HepG2 (cell line): ENCODE measurements around the gene LRRC19. TPM values are rescaled to one million over a fixed set of nuclear protein-coding genes. Genes with fewer than 3 reads are reported as not detected.

Experiments used
- EHMT2 ChIP-seq: fragments of 200-600 bp; sonication (generic); IDR thresholded peaks from 2 replicates; pipeline ENCODE4 v1.7.0; 2017; ENCODE audit warnings: antibody characterized with exemption, low read depth, low read length, borderline replicate concordance
- HINFP ChIP-seq: sonication (generic); formaldehyde crosslinking; IDR thresholded peaks from 2 replicates; pipeline ENCODE4 v1.4.0; 2020; ENCODE audit warnings: low read depth, mild to moderate bottlenecking, missing genetic modification reagents
- HNRNPUL1 ChIP-seq: fragments of 200-400 bp; formaldehyde crosslinking; IDR thresholded peaks from 2 replicates; pipeline ENCODE4 v1.6.1; 2017; ENCODE audit warnings: low read depth, mild to moderate bottlenecking, low read length, moderate library complexity
- KDM6A ChIP-seq: IDR thresholded peaks from 2 replicates; pipeline ENCODE4 v1.6.1; 2016; ENCODE audit warnings: low read depth
- NFIC ChIP-seq: IDR thresholded peaks from 2 replicates; pipeline ENCODE4 v1.6.1; 2012; ENCODE audit warnings: mild to moderate bottlenecking, low read length, inconsistent platforms
- SNRNP70 ChIP-seq: fragments of 200-400 bp; formaldehyde crosslinking; IDR thresholded peaks from 2 replicates; pipeline ENCODE4 v1.6.1; 2017; ENCODE audit warnings: mild to moderate bottlenecking, low read depth, low read length, moderate library complexity
- ZNF572 ChIP-seq: sonication (generic); formaldehyde crosslinking; IDR thresholded peaks from 2 replicates; pipeline ENCODE4 v1.5.1; 2020; ENCODE audit warnings: mild to moderate bottlenecking, missing genetic modification reagents
- ZNF687 ChIP-seq: sonication (generic); formaldehyde crosslinking; IDR thresholded peaks from 2 replicates; pipeline ENCODE4 v1.5.1; 2020; ENCODE audit warnings: mild to moderate bottlenecking, missing genetic modification reagents, moderate library complexity
- polyA plus RNA-seq, 8 experiments: library from polyadenylated mRNA; depleted of rRNA in 3 of 8; stranded (reverse) in 7 of 8; unstranded in 1 of 8; fragments of >200 nt; fragmentation: Illumina TruSeq in 4 of 8; extraction: Trizol in 4 of 8; gene quantifications; 2 replicates each; pipeline versions ENCODE4 v1.2.1 to v1.2.3, GENCODE V29; 2011 to 2016; ENCODE audit warnings: low read depth in 4 of 8, missing spikeins in 1 of 8, mixed read lengths in 1 of 8; ENCODE audit not compliant: insufficient read depth in 1 of 8
- total RNA-seq, 5 experiments: library from RNA; depleted of rRNA; stranded (reverse); fragments of >200 nt; fragmentation: Illumina TruSeq; extraction: Trizol; gene quantifications; 2 replicates each; pipeline ENCODE4 v1.2.3, GENCODE V29; 2016; ENCODE audit warnings: low read depth in 1 of 5
- TF ChIP-seq, protein P1 (sequence below): sonication (generic); formaldehyde crosslinking; conservative IDR thresholded peaks from 2 replicates; pipeline ENCODE4 v1.5.0; 2020; ENCODE audit warnings: missing genetic modification reagents
- TF ChIP-seq, protein P2 (sequence below), 2 experiments: sonication (generic) in 1 of 2; formaldehyde crosslinking in 1 of 2; IDR thresholded peaks; 2 replicates each; pipeline versions ENCODE4 v1.4.0 to v1.6.1; 2016 to 2020; ENCODE audit warnings: borderline replicate concordance in 1 of 2, low read depth in 1 of 2, mild to moderate bottlenecking in 1 of 2, missing genetic modification reagents in 1 of 2

LRRC19 gene
- total and polyA plus RNA-seq, 2 of the 13 experiments (the other 11 are each of a cell fraction or from before 2014, with no cell fraction given) = not detected

GRCh38 chr9:26955921-26956859, 49.3 kb downstream of the LRRC19 start, which contains the start of gene IFT74 (continued):
- peak; percentile 84 for TF ChIP-seq ZNF687 (CRISPR knock-in tag)
- no peak for TF ChIP-seq SNRNP70
- no peak for TF ChIP-seq HINFP (CRISPR knock-in tag)
- TF ChIP-seq NFIC = no peak
- no peak for TF ChIP-seq ZNF572
- no peak for TF ChIP-seq KDM6A
- TF ChIP-seq, protein P1, sequence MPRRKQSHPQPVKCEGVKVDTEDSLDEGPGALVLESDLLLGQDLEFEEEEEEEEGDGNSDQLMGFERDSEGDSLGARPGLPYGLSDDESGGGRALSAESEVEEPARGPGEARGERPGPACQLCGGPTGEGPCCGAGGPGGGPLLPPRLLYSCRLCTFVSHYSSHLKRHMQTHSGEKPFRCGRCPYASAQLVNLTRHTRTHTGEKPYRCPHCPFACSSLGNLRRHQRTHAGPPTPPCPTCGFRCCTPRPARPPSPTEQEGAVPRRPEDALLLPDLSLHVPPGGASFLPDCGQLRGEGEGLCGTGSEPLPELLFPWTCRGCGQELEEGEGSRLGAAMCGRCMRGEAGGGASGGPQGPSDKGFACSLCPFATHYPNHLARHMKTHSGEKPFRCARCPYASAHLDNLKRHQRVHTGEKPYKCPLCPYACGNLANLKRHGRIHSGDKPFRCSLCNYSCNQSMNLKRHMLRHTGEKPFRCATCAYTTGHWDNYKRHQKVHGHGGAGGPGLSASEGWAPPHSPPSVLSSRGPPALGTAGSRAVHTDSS (CRISPR knock-in tag) = no peak
- TF ChIP-seq HNRNPUL1 = no peak
- TF ChIP-seq EHMT2 = no peak
- TF ChIP-seq, protein P2, sequence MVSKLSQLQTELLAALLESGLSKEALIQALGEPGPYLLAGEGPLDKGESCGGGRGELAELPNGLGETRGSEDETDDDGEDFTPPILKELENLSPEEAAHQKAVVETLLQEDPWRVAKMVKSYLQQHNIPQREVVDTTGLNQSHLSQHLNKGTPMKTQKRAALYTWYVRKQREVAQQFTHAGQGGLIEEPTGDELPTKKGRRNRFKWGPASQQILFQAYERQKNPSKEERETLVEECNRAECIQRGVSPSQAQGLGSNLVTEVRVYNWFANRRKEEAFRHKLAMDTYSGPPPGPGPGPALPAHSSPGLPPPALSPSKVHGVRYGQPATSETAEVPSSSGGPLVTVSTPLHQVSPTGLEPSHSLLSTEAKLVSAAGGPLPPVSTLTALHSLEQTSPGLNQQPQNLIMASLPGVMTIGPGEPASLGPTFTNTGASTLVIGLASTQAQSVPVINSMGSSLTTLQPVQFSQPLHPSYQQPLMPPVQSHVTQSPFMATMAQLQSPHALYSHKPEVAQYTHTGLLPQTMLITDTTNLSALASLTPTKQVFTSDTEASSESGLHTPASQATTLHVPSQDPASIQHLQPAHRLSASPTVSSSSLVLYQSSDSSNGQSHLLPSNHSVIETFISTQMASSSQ (IDR thresholded peaks at IDR 0.05; ENCODE audit: low read depth) = no peak
- TF ChIP-seq, protein P2 (CRISPR knock-in tag; IDR thresholded peaks at IDR 0.05; ENCODE audit: borderline replicate concordance) = no peak
